Epithelial cell of prostate (primary cell): ENCODE results near the gene CNPY1.

Experiments used
- DNase-seq: peaks from one replicate; pipeline ENCODE4 v3.0.0-alpha.2; 2011; ENCODE audit warnings: low read depth, low spot score
- H3K27ac ChIP-seq: fragments of 450-650 bp; 2 replicates; pipeline ENCODE4 v1.5.1; 2017; ENCODE audit warnings: mild to moderate bottlenecking

The CNPY1 gene

GRCh38 chr7:155517969-155518368 is 28.4 kb downstream of the CNPY1 start:
- no peak for DNase-seq
- H3K27ac ChIP-seq = no peak overlapping the region

- DNase-seq = no peak
- no peak overlapping the region for H3K27ac ChIP-seq
Measured at GRCh38 chr7:155517452-155517851, 28.9 kb downstream of the CNPY1 start.

GRCh38 chr7:155516466-155516865 is 29.9 kb downstream of the CNPY1 start:
- H3K27ac ChIP-seq = no peak overlapping the region
- DNase-seq = no peak

GRCh38 chr7:155515318-155515717 is 31.0 kb downstream of the CNPY1 start:
- no peak for DNase-seq
- no peak overlapping the region for H3K27ac ChIP-seq

GRCh38 chr7:155514296-155514695 is 32.1 kb downstream of the CNPY1 start:
- no peak for DNase-seq
- H3K27ac ChIP-seq = no peak overlapping the region

GRCh38 chr7:155513543-155514285 is 32.6 kb downstream of the CNPY1 start:
- no peak for DNase-seq
- H3K27ac ChIP-seq = no peak overlapping the region

GRCh38 chr7:155512246-155512887 is 34.0 kb downstream of the CNPY1 start:
- DNase-seq = no peak

GRCh38 chr7:155511702-155511996 is 34.7 kb downstream of the CNPY1 start:
- H3K27ac ChIP-seq = no peak overlapping the region
- no peak for DNase-seq

More at GRCh38 chr7:155512246-155512887, 34.0 kb downstream of the CNPY1 start:
- H3K27ac ChIP-seq = no peak overlapping the region

GRCh38 chr7:155510975-155511701 is 35.2 kb downstream of the CNPY1 start:
- DNase-seq = no peak
- no peak overlapping the region for H3K27ac ChIP-seq

GRCh38 chr7:155509725-155510551 is 36.4 kb downstream of the CNPY1 start:
- DNase-seq = no peak
- no peak overlapping the region for H3K27ac ChIP-seq

GRCh38 chr7:155509359-155509724 is 37.0 kb downstream of the CNPY1 start:
- H3K27ac ChIP-seq = no peak overlapping the region
- no peak for DNase-seq

- DNase-seq = no peak
- H3K27ac ChIP-seq = no peak overlapping the region
Measured at GRCh38 chr7:155508376-155509358, 37.7 kb downstream of the CNPY1 start.

- H3K27ac ChIP-seq = no peak overlapping the region
- no peak for DNase-seq
Measured at GRCh38 chr7:155507576-155507975, 38.8 kb downstream of the CNPY1 start.

- DNase-seq = no peak
Measured at GRCh38 chr7:155506854-155507337, 39.5 kb downstream of the CNPY1 start.

GRCh38 chr7:155505422-155505793 is 41.0 kb downstream of the CNPY1 start:
- no peak for DNase-seq
- H3K27ac ChIP-seq = no peak overlapping the region

More at GRCh38 chr7:155506854-155507337, 39.5 kb downstream of the CNPY1 start:
- H3K27ac ChIP-seq = no peak overlapping the region

- DNase-seq = no peak
- no peak overlapping the region for H3K27ac ChIP-seq
Measured at GRCh38 chr7:155497149-155497901, 49.0 kb downstream of the CNPY1 start.

- no peak overlapping the region for H3K27ac ChIP-seq
- no peak for DNase-seq
Measured at GRCh38 chr7:155496267-155497005, 49.9 kb downstream of the CNPY1 start.
